Stimulated activated CD4-positive, alpha-beta T cell treated with anti-CD3 and anti-CD28 coated beads, Interleukin-15, amount 100 ng/mL, for 48 hours (primary cell): ENCODE measurements around the gene CFAP119.

ENCODE experiments used
- DNase-seq, 2 donors: peaks; one replicate each; pipeline ENCODE4 v3.0.0-alpha.2; 2020; ENCODE audit warnings: low read depth in 2 of 2

CFAP119 gene

DNA sequence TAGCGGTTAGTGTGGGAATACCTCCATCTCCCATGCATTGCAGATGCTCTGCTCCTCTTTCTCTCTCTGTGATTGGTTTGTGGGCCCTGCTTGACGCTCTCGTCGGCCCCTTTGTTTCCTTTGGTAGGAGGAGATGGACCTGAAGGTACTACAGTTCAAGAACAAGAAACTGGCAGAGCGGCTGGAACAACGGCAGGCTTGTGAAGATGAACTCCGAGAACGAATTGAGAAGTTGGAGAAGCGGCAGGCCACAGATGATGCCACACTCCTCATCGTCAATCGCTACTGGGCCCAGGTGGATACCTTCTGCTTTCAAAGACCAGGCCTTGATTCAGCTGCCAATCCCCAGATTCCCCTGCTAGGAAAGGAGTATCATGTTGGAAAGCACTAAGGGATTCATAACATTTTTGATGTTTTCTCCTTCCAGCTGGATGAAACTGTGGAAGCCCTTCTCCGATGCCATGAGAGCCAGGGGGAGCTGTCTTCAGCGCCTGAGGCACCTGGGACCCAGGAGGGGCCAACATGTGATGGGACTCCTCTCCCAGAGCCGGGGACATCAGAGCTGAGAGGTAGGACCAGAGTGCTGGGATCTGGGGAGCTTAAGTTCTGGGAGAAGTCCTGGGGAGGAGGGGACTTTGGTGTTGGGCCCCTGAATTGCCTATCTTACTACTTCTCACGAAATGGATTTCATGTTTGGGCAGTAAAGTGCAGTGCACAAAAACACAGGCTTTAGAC is 1.3 kb upstream of the CFAP119 start:
- DNase-seq, result no peak

DNA sequence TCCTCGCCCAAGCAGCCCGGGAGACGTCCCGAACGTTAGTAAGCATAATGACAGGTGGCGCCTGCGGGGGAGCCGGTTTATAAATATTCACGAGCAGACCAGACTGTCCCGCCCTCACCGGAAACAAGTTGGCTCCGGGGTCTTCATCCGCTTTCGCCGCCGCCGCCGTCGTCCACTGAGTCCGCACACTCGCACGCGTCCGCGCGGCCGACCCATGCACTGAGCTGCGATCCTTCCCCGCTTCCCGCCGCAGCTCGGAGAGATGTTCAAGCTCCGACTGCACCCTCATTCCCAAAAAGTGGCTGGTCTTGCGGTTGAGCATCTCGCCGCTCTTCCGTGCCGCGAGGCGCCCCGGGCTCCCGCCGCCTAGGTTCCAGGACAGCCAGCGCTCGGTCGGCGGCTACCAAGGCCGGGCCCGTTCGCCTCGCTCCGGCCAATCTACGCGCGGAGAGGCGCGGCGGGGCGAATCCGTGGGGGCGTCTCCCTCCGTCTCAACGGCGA is 385 bp downstream of the CFAP119 start:
- no peak for DNase-seq

DNA sequence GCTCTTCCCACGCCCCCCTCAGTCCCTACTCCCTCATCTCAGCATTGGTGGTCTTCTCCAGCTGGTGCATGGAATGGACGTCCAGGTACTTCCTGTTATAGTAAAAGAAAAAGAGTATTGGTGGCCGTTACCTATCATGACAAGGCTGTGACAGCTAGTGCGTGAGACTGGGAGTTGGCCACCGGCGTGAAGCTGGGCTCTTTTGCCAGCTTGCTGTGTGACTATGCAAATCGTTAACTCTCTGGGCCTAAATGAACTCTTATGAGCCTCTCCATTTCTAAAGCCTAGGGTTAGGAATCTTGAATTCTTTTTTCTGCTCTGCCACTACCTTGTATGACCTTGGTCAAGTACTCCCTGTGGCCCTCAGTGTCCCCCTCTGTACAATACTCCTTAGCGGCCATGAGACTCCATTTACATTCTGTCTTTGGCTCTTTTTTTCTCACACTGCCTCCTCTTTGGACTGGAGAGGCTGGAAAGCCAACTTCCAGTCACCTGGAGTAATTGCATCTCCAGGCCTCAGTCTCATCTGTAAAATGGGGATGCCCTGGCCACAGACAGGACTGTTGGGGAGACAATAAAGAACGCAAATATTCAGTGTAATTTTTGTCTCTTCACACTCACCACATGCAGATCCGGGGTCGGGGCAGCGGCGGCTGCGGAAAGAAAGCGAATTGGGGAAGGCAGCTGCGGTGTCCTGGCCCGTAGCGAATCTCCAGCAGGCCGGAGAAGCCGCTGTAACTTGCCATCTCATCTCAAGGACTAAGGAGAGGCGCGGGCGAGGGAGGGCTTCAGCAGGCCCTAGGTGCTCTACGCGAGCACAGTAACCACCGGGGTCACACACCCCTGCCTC is 1.1 kb downstream of the CFAP119 start:
- DNase-seq, result no peak

DNA sequence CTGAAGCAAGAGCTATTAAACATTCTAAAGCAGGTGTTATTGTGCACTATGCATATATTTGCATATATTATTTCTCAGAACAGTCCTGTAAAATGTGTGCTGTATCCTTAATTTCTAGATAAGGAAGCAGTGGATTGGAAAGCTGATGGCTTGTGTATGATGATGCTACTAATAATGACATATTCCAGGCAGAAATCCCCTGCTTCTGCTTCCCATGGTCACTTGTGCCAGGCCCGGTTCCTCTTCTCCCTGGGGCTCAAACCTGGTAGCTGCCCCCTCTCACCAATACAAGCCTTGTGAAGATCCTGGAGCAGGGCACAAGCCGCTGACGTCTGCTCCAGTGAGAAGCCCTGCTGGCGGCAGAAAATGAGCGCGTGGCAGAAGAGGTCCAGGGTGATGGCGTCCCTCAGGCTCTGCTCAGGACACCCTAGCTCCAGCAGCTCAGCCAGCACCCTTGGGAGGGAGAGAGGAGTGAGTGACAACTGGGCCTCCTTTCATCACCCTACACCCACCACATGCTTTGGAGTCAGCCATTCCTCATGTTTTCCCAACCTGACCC is 1.8 kb downstream of the CFAP119 start:
- DNase-seq, result no peak

DNA sequence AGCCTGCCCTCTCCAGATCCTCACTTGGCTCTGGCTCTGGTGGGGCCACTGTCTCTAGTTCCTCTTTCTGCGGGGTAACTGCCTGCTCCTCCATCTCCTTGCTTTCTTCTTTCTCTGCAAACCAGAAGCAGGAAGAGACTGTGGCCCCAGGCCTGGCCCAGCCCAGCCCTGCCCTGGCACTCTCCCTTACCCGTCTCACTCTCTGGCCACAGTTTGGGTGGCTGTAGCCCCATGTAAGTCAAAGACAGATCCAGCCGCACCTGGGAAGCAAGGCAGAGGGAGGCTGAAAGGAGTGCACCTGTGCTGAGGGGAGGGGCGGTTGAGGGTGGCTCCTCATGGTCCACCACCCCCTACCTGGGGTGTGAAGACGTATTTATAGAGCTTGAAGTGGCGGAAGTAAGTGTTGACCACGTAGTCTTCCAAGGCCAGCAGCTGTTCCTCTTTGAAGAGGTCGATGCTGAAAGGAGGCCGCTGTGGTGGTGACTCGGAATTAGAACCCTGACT is 2.8 kb downstream of the CFAP119 start:
- no peak for DNase-seq

DNA sequence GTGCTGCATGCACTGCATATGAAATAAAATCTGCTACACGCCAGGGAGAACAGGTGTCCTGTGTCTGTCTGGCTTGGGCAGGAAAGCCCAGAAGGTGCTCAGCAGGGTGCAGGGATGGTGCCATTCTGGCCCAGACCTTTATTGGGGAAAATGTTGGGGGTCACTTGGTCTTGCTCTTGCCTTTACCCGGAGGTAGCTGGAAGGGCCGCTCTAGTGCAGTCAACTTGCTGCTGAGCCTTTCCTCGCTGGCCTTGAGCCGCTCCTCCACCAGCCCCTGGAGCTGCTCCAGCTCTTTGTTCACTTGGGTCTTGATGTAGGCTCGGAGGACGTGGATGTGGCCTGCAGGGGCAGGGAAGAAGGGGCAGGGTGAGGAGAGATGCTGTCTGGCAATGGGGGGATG is 4.5 kb downstream of the CFAP119 start:
- no peak for DNase-seq

DNA sequence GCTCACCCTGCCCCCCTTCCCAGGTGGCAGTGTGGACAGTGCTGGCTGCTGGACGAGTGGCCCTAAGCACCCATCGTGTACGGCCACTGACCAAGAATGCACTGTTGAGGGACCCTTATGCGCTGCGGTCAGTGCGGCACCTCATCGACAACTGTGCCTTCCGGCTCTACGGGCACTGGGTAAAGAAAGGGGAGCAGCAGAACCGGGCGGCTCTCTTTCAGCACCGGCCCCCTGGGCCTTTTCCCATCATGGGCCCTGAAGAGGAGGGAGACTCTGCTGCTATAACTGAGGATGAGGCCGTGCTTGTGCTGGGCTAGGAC is 5.1 kb downstream of the CFAP119 start:
- DNase-seq, result no peak

DNA sequence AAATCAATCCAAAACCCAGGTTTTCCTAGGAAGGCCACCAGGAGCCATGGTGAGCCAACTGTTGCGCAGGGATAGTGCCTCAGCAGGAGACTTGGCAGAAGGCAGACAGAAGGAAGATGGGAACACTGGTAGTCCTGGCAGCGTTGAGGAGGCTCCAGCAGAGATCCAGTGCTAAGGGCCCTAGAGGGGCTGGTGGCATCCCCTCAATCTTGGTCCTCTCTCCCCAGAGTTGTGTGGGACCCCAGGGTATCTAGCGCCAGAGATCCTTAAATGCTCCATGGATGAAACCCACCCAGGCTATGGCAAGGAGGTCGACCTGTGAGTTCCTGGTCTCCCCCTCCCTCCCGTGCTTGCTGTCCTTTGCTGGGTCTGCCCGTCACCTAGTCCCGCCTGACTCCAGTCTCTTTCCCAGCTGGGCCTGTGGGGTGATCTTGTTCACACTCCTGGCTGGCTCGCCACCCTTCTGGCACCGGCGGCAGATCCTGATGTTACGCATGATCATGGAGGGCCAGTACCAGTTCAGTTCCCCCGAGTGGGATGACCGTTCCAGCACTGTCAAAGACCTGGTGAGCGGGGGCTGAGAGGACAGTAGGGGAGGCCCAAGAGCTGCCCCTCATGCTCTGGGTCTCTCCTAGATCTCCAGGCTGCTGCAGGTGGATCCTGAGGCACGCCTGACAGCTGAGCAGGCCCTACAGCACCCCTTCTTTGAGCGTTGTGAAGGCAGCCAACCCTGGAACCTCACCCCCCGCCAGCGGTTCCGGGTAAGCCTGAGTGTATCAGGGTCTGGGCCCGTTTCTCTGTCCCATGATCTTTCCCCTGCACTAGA is 5.7 kb downstream of the CFAP119 start:
- no peak for DNase-seq

DNA sequence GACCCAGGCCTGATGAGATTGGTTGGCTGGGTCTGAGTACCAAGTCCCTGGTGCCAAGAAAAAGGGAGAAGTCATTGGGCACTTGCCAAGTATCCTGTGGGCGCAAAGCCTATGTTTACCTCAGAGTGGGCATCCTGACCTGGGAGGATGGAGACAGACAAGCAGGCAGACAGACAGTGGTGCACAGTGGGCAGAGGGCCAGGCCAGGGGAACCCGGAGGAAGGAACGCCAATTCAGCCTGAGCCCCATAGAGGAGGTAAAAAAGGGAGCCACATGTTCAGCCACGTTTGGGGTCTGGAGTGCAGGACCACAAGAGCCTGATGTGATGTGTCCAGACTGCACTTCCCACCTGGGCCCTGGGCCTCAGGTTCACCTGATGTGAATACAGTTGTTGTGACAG is 8.3 kb downstream of the CFAP119 start:
- no peak for DNase-seq

DNA sequence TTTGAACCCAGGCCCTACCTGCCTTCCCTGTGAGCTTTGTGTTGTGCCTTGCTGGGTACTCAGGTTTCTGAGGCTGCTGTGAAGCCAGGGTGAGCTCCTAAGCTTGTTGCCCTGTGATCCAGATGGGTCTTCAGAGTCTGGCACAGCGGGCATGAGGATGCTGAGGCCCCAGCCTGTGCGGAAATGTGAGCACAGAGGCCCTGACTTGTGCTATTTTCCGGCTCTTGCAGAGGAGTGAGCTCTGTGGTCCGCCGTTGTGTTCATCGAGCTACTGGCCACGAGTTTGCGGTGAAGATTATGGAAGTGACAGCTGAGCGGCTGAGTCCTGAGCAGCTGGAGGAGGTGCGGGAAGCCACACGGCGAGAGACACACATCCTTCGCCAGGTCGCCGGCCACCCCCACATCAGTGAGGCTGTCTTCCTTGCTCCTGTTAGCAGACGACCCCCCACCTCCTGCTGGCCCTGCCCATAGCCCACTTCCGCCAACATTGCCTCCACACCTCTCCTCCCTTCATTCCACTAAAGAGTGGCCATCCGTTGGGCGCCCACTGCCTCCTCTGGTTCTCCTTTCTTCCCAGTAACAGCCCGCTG is 10.9 kb downstream of the CFAP119 start:
- DNase-seq, result no peak

DNA sequence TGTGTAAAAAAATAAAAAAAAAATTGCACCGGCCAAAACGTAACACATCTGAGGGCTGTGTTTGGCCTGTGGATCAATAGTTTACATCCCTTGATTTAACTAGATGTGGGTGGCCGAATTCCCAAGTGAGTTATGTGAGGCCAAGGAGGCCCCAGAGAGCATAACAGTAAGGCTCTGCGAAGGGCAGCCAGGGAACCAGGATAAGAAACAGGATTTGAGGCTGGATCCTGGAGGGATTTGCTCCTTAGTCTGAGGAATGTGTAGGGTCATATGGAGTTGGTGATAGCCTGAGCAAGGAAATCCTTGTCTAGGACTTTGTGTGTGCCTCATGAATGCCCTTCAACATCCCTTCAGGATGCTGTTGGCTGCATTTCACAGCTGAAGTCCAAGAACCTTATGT is 11.7 kb downstream of the CFAP119 start:
- DNase-seq, result no peak

DNA sequence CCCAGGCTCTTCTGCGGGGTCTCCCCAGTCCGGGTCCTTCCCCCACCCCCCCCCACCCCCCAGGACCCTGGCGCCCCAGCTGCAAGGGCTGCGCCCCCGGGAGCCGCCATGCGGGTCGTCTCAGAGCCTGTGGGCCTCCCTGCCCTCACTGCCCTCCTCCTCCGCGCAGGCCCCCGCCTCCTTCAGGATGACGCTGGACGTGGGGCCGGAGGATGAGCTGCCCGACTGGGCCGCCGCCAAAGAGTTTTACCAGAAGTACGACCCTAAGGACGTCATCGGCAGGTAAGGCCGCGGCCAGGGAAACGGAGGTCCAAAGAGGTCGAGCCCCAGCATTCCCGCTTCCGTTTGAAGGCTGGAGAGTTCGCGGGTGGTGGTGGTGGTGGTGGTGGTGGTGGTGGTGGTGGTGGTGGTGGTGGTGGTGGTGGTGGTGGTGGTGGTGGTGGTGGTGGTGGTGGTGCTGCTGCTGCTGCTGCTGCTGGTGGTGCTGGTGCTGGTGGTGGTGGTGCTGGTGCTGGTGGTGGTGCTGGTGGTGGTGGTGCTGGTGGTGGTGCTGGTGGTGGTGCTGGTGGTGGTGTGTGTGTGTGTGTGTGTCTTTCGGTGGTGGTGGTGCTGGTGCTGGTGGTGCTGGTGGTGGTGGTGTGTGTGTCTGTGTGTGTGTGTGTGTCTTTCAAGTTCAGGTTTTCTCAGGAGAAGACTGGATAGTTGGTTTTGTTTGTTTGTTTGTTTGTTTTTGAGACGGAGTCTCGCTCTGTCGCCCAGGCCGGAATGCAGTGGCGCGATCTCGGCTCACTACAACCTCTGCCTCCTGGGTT is 13.0 kb downstream of the CFAP119 start:
- no peak for DNase-seq

DNA sequence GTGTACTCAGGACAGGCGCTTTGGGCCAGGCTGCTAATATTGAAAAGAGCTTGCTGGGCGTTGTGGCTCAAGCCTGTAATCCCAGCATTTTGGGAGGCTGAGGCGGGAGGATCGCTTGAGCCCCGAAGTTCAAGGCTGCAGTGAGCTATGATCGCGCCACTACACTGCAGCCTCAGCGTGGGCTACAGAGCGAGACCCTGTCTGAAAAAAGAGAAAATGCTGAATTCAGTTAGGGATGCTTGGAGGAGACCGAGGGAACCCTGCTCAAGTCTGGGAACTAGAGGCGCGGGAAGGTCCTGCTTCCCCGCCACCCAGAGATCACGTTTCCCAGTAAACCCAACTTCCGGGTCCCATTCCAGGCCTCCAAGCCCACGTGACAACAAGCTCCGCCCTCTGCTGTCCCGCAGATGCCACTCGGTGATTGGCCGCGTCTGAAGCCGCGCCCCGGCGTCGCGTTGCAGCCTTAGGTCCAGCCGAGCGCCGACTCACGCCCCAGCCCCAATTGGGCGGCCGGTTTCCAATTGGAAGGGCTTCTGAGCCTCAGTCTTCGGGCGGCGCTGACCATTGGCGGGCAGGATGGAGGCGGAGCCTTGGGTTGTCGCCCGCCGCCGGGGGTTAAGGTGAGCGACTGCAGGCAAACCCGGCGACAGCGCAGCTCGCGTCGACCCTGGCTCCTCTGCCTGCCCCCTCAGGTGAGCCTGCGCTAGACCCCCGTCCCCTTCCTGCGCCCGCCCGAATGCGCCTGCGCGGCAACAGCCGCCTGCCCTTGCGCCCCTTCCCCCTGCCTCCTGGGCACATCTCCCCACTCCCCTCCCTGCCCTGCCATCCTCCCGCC is 13.8 kb downstream of the CFAP119 start, which contains the start of gene PHKG2:
TSS of gene PHKG2 (plus strand) at position 627 of the 835 bp plus-strand sequence. CDS start 396 bp downstream, outside the sequence.
- peak; percentile 96 to 97 for DNase-seq

DNA sequence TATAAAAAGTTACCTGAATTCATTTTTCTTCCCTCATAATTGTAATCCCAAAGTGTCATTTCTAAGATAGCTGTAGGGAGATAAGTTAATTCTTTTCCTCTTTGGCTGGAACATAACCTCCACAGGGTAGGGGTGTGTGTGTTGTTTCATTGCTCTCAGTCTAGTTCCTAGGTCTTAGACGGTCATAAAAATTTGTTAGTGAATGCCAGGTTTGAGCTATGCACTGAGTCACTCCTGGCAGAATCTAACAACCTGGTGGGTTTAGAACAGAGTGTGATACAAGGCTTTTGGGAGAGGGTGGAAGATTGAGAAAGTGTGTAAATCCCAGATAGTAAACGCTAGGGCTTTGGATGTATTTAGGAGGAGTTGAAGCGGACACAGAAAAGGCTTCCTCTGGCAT is 14.5 kb downstream of the CFAP119 start:
- DNase-seq, result no peak

DNA sequence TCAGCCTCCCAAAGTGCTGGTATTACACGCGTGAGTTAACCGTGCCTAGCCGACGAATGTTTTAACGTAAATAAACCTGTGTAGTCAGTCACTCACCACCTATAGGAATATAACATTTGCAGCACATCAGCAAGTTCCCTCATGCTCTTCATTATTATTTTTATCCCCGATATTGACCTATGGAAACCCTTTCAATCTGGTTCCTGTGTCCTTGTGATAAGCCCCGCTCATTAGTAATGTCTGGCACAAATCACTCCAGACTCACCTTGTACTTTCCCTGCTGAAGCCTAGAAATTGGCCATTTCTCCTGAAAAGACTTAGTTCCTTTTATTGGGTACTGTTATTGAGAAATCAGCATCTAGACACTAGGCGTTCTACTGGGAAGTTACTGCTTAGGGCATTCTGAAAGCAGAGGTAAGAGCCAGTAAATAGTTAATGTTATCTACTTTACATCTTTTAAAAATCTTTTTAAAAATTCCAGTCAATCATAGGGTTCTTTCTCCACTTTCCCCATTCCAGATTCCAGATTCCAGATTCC is 15.2 kb downstream of the CFAP119 start:
- DNase-seq, result no peak

DNA sequence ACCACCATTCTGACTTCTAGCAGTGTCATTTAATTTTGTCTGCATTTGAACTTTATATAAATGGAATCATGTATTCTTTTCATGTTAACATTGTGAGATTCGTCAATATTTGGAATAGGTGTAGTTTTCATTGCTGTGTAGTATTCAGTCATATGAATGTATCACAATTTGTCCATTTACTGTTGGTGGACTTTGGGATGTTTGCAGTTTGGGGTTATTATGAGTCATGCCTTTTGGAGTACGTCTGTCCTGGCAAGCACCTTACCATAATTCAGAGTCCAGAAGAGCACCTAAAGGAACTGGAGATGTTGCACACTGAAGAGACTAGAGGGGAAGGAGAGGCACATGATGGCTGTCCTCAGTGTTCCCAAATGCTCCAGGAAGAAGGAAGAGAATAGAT is 16.8 kb downstream of the CFAP119 start:
- no peak for DNase-seq

DNA sequence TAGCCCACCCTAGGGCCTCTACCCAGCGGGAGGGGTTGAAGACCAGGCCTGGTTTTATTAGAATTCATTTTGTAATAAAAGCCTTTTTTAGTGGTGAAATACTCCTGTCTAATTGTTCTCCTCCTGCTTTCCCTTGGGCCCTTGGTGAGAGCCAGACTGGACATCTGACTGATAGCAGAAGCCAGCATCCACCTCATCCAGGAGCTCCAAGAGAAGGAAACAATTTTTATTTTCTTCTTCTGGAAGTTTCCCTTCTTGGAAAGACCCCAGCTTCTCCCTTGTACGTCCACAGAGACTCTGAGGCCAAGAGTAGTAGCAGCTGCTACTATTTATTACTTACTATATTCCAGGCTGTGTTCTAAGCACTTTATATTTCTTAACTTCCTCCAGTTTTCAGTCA is 17.7 kb downstream of the CFAP119 start:
- DNase-seq, result no peak

DNA sequence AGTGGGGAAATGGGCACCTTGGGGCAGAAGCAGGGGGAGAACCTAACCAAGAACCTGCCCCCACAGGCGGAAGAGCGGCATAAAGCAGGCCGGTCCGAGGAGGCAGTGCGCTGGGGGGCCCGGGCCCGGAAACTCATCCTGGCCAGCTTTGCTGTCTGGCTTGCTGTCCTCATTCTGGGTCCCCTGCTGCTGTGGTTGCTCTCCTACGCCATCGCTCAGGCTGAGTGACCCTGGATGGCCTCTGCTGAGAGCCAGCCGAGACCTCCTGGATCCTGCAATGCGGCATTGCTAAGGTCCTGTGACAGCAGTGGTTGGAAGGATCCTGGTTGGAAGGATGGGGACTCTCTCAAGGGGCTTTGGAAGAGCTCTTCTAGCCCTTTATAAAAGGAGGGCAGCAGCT is 18.1 kb downstream of the CFAP119 start:
- DNase-seq, result no peak

DNA sequence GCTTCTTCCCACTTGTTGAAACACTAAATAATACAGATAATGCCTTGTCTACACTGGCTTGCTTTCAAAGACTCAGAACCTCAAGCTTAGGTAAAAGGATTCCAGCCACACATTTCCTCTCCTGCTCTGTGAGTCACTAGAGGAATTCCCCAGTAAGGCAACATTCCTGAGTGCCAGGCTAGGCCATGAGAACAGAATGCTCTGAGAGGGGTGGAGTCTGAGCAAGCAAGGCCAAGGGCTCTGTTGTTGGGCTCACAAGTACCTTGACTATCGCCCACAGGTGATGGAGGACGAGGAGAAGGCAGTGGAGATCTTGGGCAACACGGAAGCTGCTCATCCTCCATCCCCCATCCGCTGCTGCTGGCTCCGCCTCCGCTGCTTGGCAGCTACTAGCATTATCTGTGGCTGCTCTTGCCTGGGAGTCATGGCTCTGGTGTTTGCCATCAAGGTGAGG is 20.4 kb downstream of the CFAP119 start:
- no peak for DNase-seq
